RWPE2 (cell line): ENCODE results near the gene STARD9.
A peak's percentile ranks its signal among the peaks of the same experiment; 100 is the strongest.

Experiments used
- ATAC-seq: fragments of 200-7000 bp; cut with Tn5 transposase; 3 replicates; pipeline ENCODE4 v1.9.1; 2021; ENCODE audit warnings: low read depth
- DNase-seq: peaks from one replicate; pipeline ENCODE4 v3.0.0-alpha.2; 2020; ENCODE audit warnings: low spot score
- H3K27ac ChIP-seq: fragments of 450-650 bp; 2 replicates; pipeline ENCODE4 v1.5.1; 2017; ENCODE audit warnings: mild to moderate bottlenecking; ENCODE audit not compliant: poor library complexity, severe bottlenecking
- H3K27me3 ChIP-seq: fragments of 250-450 bp; sonication (Bioruptor Pico); 2 replicates; pipeline ENCODE4 v1.5.1; 2021; ENCODE audit warnings: mild to moderate bottlenecking, moderate library complexity; ENCODE audit not compliant: insufficient read depth, poor library complexity, severe bottlenecking
- H3K36me3 ChIP-seq: fragments of 250-450 bp; sonication (Bioruptor Pico); 2 replicates; pipeline ENCODE4 v1.5.1; 2020; ENCODE audit warnings: low read depth, mild to moderate bottlenecking, moderate library complexity
- H3K4me1 ChIP-seq: fragments of 250-450 bp; sonication (Bioruptor Pico); 2 replicates; pipeline ENCODE4 v1.5.1; 2021; ENCODE audit warnings: mild to moderate bottlenecking, moderate library complexity; ENCODE audit not compliant: insufficient read depth, poor library complexity, severe bottlenecking
- H3K4me3 ChIP-seq: fragments of 250-450 bp; sonication (Bioruptor Pico); 2 replicates; pipeline ENCODE4 v1.5.1; 2021; ENCODE audit warnings: mild to moderate bottlenecking, moderate library complexity; ENCODE audit not compliant: severe bottlenecking
- H3K9me3 ChIP-seq: fragments of 250-450 bp; sonication (Bioruptor Pico); 2 replicates; pipeline ENCODE4 v1.5.1; 2021; ENCODE audit warnings: mild to moderate bottlenecking, moderate library complexity; ENCODE audit not compliant: severe bottlenecking
- CTCF ChIP-seq: fragments of 450-650 bp; IDR thresholded peaks from one replicate; pipeline ENCODE4 v1.5.1; 2017; ENCODE audit warnings: mild to moderate bottlenecking, moderate library complexity; ENCODE audit not compliant: poor library complexity, severe bottlenecking

STARD9 gene

DNA sequence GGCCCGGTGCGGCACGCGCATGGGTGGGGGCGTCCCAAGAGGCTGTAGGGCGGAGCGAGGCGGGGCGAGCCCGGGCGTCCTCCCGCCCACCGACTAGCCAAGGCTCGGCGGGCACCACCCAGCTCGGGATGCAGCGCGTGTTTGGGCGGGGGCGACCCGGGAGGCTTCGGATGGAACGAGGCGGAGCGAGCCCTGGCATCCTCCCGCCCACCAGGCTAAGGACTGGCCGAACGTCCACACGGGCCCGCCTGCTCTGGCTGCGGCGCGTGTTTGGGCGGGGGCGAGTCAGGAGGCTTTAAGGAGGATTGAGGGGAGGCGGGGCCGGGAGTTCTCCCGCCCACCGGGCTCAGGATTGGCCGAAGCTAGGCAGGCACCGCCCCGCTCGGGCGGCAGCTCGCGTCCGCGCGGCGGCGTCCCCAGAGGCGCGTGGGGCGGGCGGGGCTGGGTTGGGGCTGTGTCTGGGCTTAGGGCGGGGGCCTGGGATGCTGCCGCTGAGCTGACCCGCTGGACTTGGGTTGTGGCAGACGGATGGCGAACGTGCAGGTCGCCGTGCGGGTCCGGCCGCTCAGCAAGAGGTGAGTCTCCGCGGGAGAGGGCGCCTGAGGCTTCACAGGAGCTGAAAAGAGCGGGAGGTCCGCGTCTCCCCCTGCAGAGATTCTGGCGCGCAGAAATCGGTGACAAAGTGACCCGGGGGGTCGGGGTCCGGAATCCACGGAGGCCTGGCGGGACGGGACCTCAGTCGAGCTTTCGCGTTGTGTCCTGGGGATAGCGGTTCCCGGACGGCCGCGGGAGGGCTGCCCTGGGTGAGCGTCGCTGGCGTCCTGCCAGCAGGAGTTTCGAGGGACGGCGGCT, at the start of gene STARD9:
STARD9 (plus strand) TSS at position 419 of the 852 bp plus-strand sequence; CDS start at position 529, 110 bp downstream.
- TF ChIP-seq CTCF = no peak
- DNase-seq = peak; percentile 100
- no peak within 1 kb of the TSS for H3K27ac ChIP-seq
- H3K4me1 ChIP-seq = peaks cover 9% of the 10 kb centered on the region
- H3K9me3 ChIP-seq = no peaks in the 10 kb centered on the region
- peak; percentile 94 for ATAC-seq
- H3K36me3 ChIP-seq = no peaks in the 10 kb centered on the region
- H3K4me3 ChIP-seq = peak within 1 kb of the TSS; percentile 54
- no peaks in the 10 kb centered on the region for H3K27me3 ChIP-seq

DNA sequence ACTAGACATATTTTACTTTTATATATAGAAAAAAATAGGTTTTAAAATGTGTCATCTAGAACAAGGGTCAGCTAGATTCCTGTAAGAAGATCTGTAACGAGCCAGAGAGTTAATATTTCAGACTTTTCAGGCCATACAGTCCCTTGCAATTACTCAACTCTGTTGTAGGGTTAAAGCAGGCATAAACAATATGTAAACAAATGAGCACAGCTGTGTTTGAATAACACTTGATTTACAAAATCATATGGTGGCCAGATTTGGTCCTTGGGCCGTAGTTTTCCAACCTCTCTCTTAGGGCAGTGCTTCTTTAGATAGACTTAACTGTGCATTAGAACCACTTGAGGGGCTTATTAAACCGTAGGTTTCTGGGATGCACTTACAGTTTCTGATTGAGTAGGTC, 46.4 kb upstream of the STARD9 start:
- Histone ChIP-seq H3K4me1 (no peaks in the 10 kb centered on the region), H3K4me3 (no peak overlapping the region), H3K36me3 (peaks cover 67% of the 10 kb centered on the region), H3K27me3 (no peaks in the 10 kb centered on the region), H3K9me3 (no peaks in the 10 kb centered on the region), H3K27ac (no peak overlapping the region)
- TF ChIP-seq CTCF = no peak
- DNase-seq (no peak), ATAC-seq (no peak)

DNA sequence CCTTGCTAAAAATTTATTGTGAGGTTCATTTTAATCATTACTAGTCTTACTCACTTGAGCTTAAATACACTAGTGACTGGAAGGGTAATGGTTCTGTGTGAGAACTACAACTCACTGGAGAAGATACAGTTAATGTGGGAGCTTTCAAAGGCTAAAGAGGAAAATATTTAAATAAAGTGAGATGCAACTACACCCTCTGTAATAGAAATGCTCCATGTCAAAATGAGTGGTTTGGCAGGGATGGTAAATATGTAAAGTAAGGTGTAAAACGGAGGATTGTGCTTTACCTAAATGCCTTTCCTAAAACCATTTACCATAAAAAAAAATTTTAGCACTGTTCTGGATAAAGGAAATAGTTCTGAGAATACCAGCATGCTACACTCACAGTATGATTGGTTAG, 42.2 kb upstream of the STARD9 start:
- ATAC-seq (no peak), DNase-seq (no peak)
- H3K27ac ChIP-seq = no peak overlapping the region
- H3K9me3 ChIP-seq = no peaks in the 10 kb centered on the region
- no peaks in the 10 kb centered on the region for H3K4me1 ChIP-seq
- no peak for TF ChIP-seq CTCF
- H3K27me3 ChIP-seq = no peaks in the 10 kb centered on the region
- H3K36me3 ChIP-seq = peaks cover 69% of the 10 kb centered on the region
- no peak overlapping the region for H3K4me3 ChIP-seq

DNA sequence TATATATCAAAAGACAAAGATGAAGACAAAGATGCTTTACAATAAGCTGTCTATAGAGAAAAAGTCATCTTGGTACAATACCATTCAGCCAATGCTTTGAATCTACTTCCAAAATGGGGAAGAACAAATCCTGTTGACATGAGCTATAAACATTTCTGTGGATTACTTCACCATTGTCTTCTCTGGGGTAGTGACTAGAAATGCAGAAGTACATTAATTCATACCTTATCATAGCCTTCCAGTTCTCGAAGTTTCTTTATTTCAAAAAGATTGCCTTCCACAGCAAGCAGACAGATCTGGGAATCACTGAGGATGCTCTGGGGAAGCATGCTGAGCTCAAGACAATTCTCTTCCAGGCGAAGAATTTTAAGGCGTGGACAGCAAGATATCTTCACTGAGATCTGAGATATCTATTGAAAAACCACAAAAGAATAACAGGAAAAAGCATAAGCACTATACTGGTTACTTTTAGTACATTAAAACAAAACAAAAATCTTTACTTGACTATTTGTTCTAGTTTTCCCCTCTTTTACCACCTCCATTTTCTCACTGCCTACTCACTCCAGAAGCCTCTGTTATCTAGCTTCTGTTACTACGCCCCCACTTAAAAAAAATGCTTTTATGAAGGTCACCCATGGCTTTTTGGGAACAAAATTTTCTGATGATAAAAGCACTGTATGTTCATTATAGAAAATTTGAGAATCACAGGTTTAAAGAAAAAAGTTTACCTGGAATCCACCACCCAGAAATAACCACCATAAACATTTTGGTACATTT, 30.4 kb upstream of the STARD9 start:
- no peaks in the 10 kb centered on the region for H3K9me3 ChIP-seq
- no peaks in the 10 kb centered on the region for H3K27me3 ChIP-seq
- H3K27ac ChIP-seq = no peak overlapping the region
- no peak for TF ChIP-seq CTCF
- no peak overlapping the region for H3K4me3 ChIP-seq
- DNase-seq (no peak), ATAC-seq (no peak)
- H3K36me3 ChIP-seq = peaks cover 50% of the 10 kb centered on the region
- peaks cover 11% of the 10 kb centered on the region for H3K4me1 ChIP-seq

GRCh38 chr15:42547918-42548248, 27.5 kb upstream of the STARD9 start:
- Histone ChIP-seq H3K4me3 (peak overlapping the region; percentile 95), H3K36me3 (peaks cover 54% of the 10 kb centered on the region), H3K27me3 (no peaks in the 10 kb centered on the region), H3K27ac (peak overlapping the region; percentile 41), H3K9me3 (no peaks in the 10 kb centered on the region), H3K4me1 (peaks cover 11% of the 10 kb centered on the region)
- ATAC-seq (peak; percentile 41), DNase-seq (no peak)
- TF ChIP-seq CTCF = no peak
